Measurements from ENCODE around the gene ERMAP.
"Not testable (repeated sequence)": the region's sequence is repeated elsewhere in the genome, so short reads cannot be mapped to it uniquely, and the experiment has no call there.

ERMAP gene

GRCh38 chr1:42844592-42845140 lies 27.7 kb downstream of the ERMAP start:
- no peak for DNase-seq (ENCODE audit: low spot score)

- DNase-seq (ENCODE audit: low spot score), result no peak
These were observed 28.3 kb downstream of the ERMAP start for GRCh38 chr1:42845193-42845592.

- DNase-seq (ENCODE audit: low spot score), result no peak
These were observed 28.9 kb downstream of the ERMAP start for GRCh38 chr1:42845866-42846256.

- DNase-seq (ENCODE audit: low spot score), result peak; percentile 94
These were observed 29.6 kb downstream of the ERMAP start, which contains the start of gene ZNF691 for GRCh38 chr1:42846257-42847110. TSS of gene ZNF691 (plus strand) at chr1:42846613. CDS start at chr1:42849659, 3,046 bp downstream.

- no peak for DNase-seq (ENCODE audit: low spot score)
These were observed 30.2 kb downstream of the ERMAP start for GRCh38 chr1:42847111-42847595.

- DNase-seq (ENCODE audit: low spot score), result no peak
These were observed 31.0 kb downstream of the ERMAP start for GRCh38 chr1:42847721-42848460.

GRCh38 chr1:42848823-42849537 lies 32.1 kb downstream of the ERMAP start:
- DNase-seq (ENCODE audit: low spot score), result no peak

- DNase-seq (ENCODE audit: low spot score), result no peak
These were observed 33.0 kb downstream of the ERMAP start for GRCh38 chr1:42849944-42850343.

- DNase-seq (ENCODE audit: low spot score), result no peak
These were observed 34.5 kb downstream of the ERMAP start for GRCh38 chr1:42851420-42851819.

GRCh38 chr1:42851960-42852607 lies 35.2 kb downstream of the ERMAP start:
- DNase-seq (ENCODE audit: low spot score), result no peak

GRCh38 chr1:42852608-42852980 lies 35.7 kb downstream of the ERMAP start:
- DNase-seq (ENCODE audit: low spot score), result no peak

GRCh38 chr1:42853116-42853884 lies 36.4 kb downstream of the ERMAP start:
- DNase-seq (ENCODE audit: low spot score), result no peak

- DNase-seq (ENCODE audit: low spot score), result not testable (repeated sequence)
These were observed 39.6 kb downstream of the ERMAP start for GRCh38 chr1:42856554-42856953.

GRCh38 chr1:42859366-42859765 lies 42.4 kb downstream of the ERMAP start:
- not testable (repeated sequence) for DNase-seq (ENCODE audit: low spot score)

GRCh38 chr1:42860339-42861013 lies 43.6 kb downstream of the ERMAP start:
- DNase-seq (ENCODE audit: low spot score), result no peak

GRCh38 chr1:42861014-42861399 lies 44.1 kb downstream of the ERMAP start:
- no peak for DNase-seq (ENCODE audit: low spot score)

- DNase-seq (ENCODE audit: low spot score), result no peak
These were observed 49.6 kb downstream of the ERMAP start for GRCh38 chr1:42866549-42866948.

- not testable (repeated sequence) for DNase-seq (ENCODE audit: low spot score)
These were observed 51.5 kb downstream of the ERMAP start for GRCh38 chr1:42868466-42868865.

- not testable (repeated sequence) for DNase-seq (ENCODE audit: low spot score)
These were observed 52.3 kb downstream of the ERMAP start for GRCh38 chr1:42869254-42869653.

GRCh38 chr1:42869751-42870150 lies 52.8 kb downstream of the ERMAP start:
- DNase-seq (ENCODE audit: low spot score), result not testable (repeated sequence)

Data from SK-N-DZ (cell line).